ENCODE data around the gene SLC16A14.

GRCh38 chr2:230046491-230046890 lies 22.2 kb downstream of the SLC16A14 start:
- no peak for TF ChIP-seq POLR2A (IDR thresholded peaks at IDR 0.05)
- no peak for TF ChIP-seq CTCF (IDR thresholded peaks at IDR 0.05)
- TF ChIP-seq POLR2AphosphoS5 (IDR thresholded peaks at IDR 0.05): no peak
- TF ChIP-seq EP300 (IDR thresholded peaks at IDR 0.05; ENCODE audit: low read depth): no peak
